ENCODE results near the gene SSTR4.

SSTR4 gene

DNA sequence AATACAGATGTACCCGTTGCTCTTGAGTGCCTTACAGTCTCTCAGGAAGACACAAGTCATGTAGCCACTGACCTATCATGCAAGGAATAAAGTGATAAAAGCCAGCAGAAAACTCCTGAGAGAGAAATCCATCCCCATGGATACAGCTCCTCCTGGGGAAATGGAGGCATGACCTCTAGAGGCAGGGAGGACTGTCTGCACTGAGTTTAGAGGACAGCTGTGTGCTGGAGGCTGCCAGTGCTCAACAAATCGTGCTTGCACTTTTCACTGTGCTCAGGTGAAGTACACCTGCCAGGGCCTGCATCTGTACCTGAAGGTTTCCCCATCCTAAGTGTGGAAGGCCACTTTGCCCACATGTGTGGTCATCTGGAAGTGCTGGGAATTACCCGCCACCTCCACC, 38.9 kb downstream of the SSTR4 start:
- H3K4me3 ChIP-seq (ENCODE audit: low read depth, low read length), result no peak overlapping the region
- TF ChIP-seq, protein P1, sequence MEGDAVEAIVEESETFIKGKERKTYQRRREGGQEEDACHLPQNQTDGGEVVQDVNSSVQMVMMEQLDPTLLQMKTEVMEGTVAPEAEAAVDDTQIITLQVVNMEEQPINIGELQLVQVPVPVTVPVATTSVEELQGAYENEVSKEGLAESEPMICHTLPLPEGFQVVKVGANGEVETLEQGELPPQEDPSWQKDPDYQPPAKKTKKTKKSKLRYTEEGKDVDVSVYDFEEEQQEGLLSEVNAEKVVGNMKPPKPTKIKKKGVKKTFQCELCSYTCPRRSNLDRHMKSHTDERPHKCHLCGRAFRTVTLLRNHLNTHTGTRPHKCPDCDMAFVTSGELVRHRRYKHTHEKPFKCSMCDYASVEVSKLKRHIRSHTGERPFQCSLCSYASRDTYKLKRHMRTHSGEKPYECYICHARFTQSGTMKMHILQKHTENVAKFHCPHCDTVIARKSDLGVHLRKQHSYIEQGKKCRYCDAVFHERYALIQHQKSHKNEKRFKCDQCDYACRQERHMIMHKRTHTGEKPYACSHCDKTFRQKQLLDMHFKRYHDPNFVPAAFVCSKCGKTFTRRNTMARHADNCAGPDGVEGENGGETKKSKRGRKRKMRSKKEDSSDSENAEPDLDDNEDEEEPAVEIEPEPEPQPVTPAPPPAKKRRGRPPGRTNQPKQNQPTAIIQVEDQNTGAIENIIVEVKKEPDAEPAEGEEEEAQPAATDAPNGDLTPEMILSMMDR (IDR thresholded peaks at IDR 0.05; ENCODE audit: low read depth, low read length), result no peak

- TF ChIP-seq, protein P1 (IDR thresholded peaks at IDR 0.05; ENCODE audit: low read depth, low read length), result no peak
- H3K4me3 ChIP-seq (ENCODE audit: low read depth, low read length), result no peak overlapping the region
Observed at GRCh38 chr20:23077277-23077676, 42.2 kb downstream of the SSTR4 start.

DNA sequence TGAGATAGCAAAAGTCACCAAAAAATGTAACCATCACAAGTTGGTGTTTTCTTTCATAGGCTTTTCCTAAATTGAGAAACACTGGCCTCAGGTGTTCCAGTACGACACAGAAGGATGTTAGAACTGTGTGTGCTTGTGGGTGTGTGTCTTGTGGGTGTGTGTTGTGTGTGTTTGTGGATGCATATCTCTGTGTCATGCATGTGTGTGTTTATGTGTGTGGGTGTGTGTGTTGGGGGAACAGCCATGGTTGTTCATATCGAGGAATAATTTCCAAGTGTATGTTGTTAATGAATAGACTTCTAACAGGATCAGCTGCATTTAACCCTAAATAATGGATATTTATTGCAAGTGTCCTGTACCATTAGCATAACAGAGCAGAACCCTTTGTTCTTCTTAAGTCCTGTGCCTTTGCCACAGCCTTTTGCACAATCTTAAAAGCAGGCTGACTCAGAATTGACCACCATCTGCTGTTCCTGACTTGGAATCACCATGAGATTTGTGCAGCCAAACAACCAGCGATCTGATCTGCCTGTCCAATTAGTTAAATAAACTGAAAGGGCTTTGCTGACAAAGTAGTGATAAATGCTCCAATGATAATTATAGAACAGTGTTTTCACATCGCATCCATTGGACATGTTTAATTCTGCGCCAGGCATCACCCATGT, 43.4 kb downstream of the SSTR4 start:
- no peak overlapping the region for H3K4me3 ChIP-seq (ENCODE audit: low read depth, low read length)
- TF ChIP-seq, protein P1 (IDR thresholded peaks at IDR 0.05; ENCODE audit: low read depth, low read length), result no peak

DNA sequence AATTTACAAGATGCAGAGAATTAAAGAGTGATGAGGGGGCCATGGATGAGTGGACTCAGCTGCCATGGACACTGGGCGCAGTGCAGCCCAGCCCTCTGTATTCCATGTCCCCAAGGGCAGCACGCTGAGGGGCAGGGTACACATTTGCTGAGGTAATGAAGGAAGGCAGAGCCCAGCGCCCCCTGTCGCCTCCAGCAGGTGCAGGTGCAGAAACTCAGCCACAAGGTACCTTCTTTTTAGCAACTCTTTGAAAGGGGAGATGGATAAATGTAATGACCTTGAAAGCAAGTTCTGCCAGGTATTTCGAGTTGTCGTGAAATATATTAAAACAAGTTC, 43.9 kb downstream of the SSTR4 start:
- no peak overlapping the region for H3K4me3 ChIP-seq (ENCODE audit: low read depth, low read length)
- TF ChIP-seq, protein P1 (IDR thresholded peaks at IDR 0.05; ENCODE audit: low read depth, low read length), result no peak

DNA sequence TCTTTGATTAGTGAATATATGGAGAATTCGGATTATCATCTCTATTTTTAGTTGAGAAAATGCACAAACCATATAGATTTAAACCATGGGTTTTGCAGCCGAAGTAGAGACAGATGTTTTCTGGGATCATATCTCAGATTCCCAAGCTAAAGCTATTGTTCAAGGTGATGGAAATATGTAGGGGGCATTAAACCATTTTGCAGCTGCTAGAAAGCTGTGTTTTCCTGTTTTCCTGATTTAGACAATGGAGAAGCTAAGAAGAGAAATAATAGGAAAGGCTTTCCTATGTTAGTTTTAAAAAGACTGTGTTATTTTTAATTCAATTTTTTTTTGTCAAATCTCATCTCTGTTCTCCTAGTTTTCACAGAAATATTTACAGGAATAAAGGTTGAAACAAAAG, 44.8 kb downstream of the SSTR4 start:
- H3K4me3 ChIP-seq (ENCODE audit: low read depth, low read length), result no peak overlapping the region
- TF ChIP-seq, protein P1 (IDR thresholded peaks at IDR 0.05; ENCODE audit: low read depth, low read length), result no peak

DNA sequence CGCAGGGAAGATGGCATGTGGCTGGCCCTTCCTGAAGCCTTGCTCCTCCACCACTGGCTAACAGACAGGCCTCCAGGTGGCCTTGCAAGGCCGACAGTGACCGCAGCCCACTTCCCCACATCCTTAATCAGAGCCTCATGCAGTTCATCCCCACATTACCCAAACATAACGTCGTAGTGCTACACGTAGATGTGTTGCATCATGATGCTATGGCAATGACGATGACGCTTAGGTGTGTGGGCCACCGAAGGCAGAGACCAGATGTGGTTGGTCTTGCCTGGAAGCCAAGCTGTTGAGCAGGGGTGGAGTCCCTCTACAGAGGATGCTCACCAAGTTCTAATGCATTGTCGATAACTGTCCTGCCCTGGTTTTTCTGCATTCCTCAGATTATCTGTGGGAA, 45.4 kb downstream of the SSTR4 start:
- no peak overlapping the region for H3K4me3 ChIP-seq (ENCODE audit: low read depth, low read length)
- TF ChIP-seq, protein P1 (IDR thresholded peaks at IDR 0.05; ENCODE audit: low read depth, low read length), result no peak

DNA sequence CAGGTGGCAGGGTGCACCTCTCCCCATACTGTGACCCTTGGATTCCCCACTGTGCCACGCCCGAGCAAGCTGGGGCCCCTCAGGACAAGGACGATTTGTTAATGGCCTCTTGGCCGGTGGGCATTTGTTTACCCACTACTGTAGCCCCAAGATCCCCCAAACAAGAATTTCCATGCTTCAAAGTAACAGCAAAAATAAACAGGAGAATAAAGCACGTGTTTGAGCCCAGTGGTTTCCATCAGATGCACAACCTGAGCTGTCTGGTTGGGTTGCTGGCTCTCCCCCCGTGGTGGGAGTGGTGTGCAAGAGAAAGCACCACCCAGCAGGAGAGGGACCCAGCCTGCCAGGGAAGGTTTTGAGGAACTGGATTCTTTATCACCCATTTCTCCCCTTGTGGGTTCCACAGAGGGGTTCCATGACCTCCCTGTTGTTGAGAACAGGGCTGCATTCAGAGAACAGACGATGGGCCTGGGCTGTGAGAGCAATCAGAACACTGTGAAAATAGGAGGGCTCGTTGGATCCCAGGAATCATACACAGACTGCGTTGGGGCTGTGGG, 46.2 kb downstream of the SSTR4 start:
- TF ChIP-seq, protein P1 (IDR thresholded peaks at IDR 0.05; ENCODE audit: low read depth, low read length), result no peak
- no peak overlapping the region for H3K4me3 ChIP-seq (ENCODE audit: low read depth, low read length)

Data from WI38 (cell line).